DND-41 (cell line): Measurements from ENCODE around the gene LAMC1.

Experiments used
- CTCF ChIP-seq: IDR thresholded peaks from 2 replicates; pipeline ENCODE4 v1.5.1; 2012; ENCODE audit warnings: borderline replicate concordance, low read length, moderate library complexity, mild to moderate bottlenecking; ENCODE audit not compliant: poor library complexity, severe bottlenecking; ENCODE audit errors: extremely low read depth
- EZH2 ChIP-seq: IDR thresholded peaks from 3 replicates; pipeline ENCODE4 v1.6.1; 2012; ENCODE audit warnings: borderline replicate concordance, low read depth, mild to moderate bottlenecking, moderate library complexity, low read length, inconsistent platforms; ENCODE audit not compliant: severe bottlenecking

GRCh38 chr1:183012301-183012994, 10.8 kb upstream of the LAMC1 start:
- TF ChIP-seq CTCF (no peak), EZH2 (no peak)
